SK-N-MC (cell line): ENCODE measurements around the gene KCNC2.
A peak's percentile ranks its signal among the peaks of the same experiment; 100 is the strongest.

Source experiments
- DNase-seq: peaks from one replicate; pipeline ENCODE4 v3.0.0-alpha.2; 2011; ENCODE audit warnings: low read depth, low spot score
- H3K27ac ChIP-seq: fragments of 200-600 bp; sonication (generic); 2 replicates; pipeline ENCODE4 v1.5.1; 2016; ENCODE audit warnings: mixed run types
- H3K36me3 ChIP-seq: fragments of 200-600 bp; sonication (generic); 2 replicates; pipeline ENCODE4 v1.6.1; 2017; ENCODE audit warnings: antibody characterized with exemption, low read length, mixed read lengths; ENCODE audit not compliant: insufficient read depth
- H3K4me3 ChIP-seq: fragments of 200-600 bp; sonication (generic); 2 replicates; pipeline ENCODE4 v1.5.1; 2016
- H3K9ac ChIP-seq: fragments of 200-600 bp; sonication (generic); 2 replicates; pipeline ENCODE4 v1.8.0; 2017; ENCODE audit warnings: mixed run types, mixed read lengths; ENCODE audit not compliant: insufficient read length
- H3K9me3 ChIP-seq: fragments of 200-600 bp; sonication (generic); 2 replicates; pipeline ENCODE4 v1.6.1; 2017; ENCODE audit warnings: low read depth, mild to moderate bottlenecking, antibody characterized with exemption, low read length, moderate library complexity, mixed read lengths
- EZH2 ChIP-seq: fragments of 200-600 bp; sonication (generic); IDR thresholded peaks from one replicate; pipeline ENCODE4 v1.6.1; 2017; ENCODE audit warnings: antibody characterized with exemption
- FOXP2 ChIP-seq: optimal IDR thresholded peaks from 2 replicates; pipeline ENCODE3; 2011; ENCODE audit warnings: mild to moderate bottlenecking, moderate library complexity; ENCODE audit not compliant: insufficient read depth; ENCODE audit errors: extremely low read length, control extremely low read depth
- POLR2AphosphoS5 ChIP-seq: IDR thresholded peaks from 2 replicates; pipeline ENCODE4 v1.6.1; 2012; ENCODE audit warnings: mild to moderate bottlenecking, low read depth, low read length, borderline replicate concordance

Gene KCNC2

DNA sequence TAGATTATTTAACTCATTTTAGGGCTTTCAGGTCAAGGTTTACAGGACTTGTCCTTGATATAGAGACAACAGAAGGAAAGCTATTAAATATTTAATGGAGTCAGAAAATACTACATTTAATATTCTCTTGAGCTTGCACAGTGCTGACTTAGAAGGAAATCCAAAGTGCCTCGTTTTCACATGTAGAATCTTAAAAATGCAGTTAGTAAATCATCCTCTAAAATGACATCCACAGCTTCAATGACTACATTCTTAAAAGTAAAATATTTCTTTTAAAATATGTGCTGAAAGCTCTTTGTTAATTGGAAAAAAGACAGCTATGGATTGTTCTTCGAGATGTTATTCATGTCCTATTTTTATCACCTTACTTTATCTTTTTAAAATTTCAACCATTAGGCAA lies 146.9 kb downstream of the KCNC2 start:
- Histone ChIP-seq H3K9ac (no peak overlapping the region), H3K27ac (peak overlapping the region; percentile 28; the same call in 1 of the 2 replicates), H3K9me3 (no peaks in the 10 kb centered on the region), H3K4me3 (no peak overlapping the region), H3K36me3 (no peaks in the 10 kb centered on the region)
- TF ChIP-seq POLR2AphosphoS5 (no peak), FOXP2 (no peak), EZH2 (no peak)
- no peak for DNase-seq

DNA sequence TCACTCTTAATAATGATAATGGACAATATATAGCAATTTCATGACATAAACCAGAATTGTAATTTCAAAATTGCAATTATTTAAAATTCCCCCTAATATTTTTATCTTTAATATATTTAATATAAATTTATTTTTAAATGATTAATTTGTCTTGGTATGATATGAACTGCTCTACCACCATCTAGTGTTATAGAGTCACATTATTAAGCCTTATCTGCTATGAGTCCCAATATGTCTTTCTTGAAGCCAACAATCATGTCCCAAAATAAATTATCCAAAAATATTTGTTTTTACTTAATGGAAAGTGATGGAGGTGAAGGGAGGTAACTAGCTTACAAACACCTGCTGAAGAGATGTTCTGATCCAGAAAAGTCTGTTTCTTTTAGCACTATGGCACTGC lies 151.4 kb downstream of the KCNC2 start:
- Histone ChIP-seq H3K9me3 (no peaks in the 10 kb centered on the region), H3K36me3 (no peaks in the 10 kb centered on the region), H3K9ac (no peak overlapping the region), H3K27ac (no peak overlapping the region), H3K4me3 (no peak overlapping the region)
- TF ChIP-seq EZH2: no peak
- no peak for TF ChIP-seq POLR2AphosphoS5
- TF ChIP-seq FOXP2: no peak
- DNase-seq: no peak

DNA sequence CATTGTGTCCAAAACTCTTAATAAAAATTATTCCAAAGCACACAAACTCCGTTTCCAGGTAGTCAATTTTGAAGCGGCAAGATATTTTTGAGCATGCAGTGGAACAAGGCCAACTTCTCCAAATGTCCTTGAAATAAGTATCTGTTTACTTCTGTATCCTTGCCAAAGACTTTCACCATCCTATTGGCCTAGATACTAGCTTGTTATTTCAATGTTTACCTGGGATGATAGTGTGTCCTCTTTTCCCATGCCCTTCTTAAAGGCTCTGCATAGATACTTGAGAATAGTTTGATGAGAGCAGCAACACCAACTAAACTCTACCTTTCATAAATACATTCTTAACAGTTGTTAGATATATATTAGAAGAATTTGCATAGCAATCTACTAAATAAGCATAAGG lies 160.9 kb downstream of the KCNC2 start:
- no peaks in the 10 kb centered on the region for H3K9me3 ChIP-seq
- TF ChIP-seq FOXP2: no peak
- TF ChIP-seq EZH2: no peak
- no peak for TF ChIP-seq POLR2AphosphoS5
- no peak overlapping the region for H3K9ac ChIP-seq
- H3K27ac ChIP-seq: no peak overlapping the region
- no peak overlapping the region for H3K4me3 ChIP-seq
- DNase-seq: no peak
- H3K36me3 ChIP-seq: no peaks in the 10 kb centered on the region

DNA sequence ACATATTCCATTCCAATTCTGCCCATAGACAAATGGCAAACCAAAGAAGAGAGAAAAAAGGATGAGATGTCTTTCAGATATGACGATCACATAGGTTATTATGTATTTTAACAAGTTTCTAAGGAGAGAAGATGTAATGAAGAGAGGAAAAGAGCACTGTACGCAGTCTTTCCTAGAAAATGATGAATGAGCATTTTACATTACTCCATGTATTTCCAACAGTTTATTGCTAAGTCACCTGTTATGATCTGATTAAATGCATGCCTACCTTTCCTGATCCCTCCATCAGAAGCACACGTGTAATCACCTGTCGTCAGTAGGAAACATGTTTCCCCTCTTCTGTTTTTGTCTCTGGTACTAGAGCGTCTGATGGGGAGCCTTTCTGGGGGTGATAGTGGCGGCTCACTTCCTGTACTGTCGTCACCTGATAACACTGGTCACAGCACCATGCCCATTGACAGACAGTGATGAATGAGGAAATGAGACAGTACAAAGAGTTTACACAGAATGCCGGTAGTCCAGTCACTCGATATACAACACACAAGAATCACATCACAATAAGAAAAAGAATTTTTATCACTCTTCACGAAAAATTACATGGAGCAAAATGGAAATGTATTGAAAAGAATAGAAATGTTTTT lies 161.6 kb downstream of the KCNC2 start:
- no peak overlapping the region for H3K9ac ChIP-seq
- H3K36me3 ChIP-seq: no peaks in the 10 kb centered on the region
- no peak for DNase-seq
- H3K4me3 ChIP-seq: no peak overlapping the region
- no peak overlapping the region for H3K27ac ChIP-seq
- H3K9me3 ChIP-seq: no peaks in the 10 kb centered on the region
- TF ChIP-seq POLR2AphosphoS5 (no peak), FOXP2 (no peak), EZH2 (no peak)

DNA sequence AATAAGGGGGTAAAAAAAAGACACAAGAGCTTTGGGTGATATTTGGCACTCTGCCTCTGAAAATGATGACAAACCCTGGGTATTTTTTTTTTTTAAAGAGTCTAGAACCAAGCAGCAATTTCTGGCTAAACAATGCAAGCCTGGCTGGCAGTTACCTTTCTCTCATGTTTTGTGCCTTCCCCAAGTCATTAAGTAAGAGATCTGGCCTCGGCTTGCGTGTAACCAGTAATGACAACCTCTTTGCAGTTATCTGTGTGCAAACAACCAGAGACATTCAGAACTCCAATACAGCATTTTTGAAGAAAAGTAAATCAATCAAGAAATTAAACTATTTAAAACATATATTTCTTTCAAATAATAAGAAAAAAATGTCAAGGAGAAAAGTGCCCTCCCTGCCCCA lies 167.5 kb downstream of the KCNC2 start:
- Histone ChIP-seq H3K36me3 (no peaks in the 10 kb centered on the region), H3K9ac (no peak overlapping the region), H3K27ac (no peak overlapping the region), H3K9me3 (no peaks in the 10 kb centered on the region), H3K4me3 (no peak overlapping the region)
- TF ChIP-seq EZH2 (no peak), POLR2AphosphoS5 (no peak), FOXP2 (no peak)
- DNase-seq: no peak

DNA sequence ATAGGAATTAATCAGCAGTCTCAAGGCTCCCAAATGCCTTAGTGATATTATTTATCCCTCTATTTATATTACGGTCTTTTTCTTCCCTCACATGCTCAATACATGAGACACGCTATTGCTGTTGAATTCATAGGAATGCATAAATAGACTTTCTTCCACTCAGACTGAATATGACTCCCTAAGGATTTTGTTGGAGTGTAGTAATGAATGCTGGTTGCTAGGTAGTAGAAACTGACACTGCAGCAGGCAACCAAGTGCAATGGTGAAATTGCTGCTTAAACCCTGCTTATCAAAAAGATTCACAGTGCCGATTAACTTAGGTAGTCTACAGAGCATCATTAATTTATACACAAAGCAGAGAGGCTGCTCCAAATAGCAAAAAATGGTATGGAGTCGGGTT lies 168.2 kb downstream of the KCNC2 start:
- H3K9ac ChIP-seq: no peak overlapping the region
- TF ChIP-seq FOXP2: no peak
- TF ChIP-seq EZH2: no peak
- no peak for TF ChIP-seq POLR2AphosphoS5
- no peaks in the 10 kb centered on the region for H3K36me3 ChIP-seq
- H3K9me3 ChIP-seq: no peaks in the 10 kb centered on the region
- H3K27ac ChIP-seq: no peak overlapping the region
- H3K4me3 ChIP-seq: no peak overlapping the region
- DNase-seq: no peak

DNA sequence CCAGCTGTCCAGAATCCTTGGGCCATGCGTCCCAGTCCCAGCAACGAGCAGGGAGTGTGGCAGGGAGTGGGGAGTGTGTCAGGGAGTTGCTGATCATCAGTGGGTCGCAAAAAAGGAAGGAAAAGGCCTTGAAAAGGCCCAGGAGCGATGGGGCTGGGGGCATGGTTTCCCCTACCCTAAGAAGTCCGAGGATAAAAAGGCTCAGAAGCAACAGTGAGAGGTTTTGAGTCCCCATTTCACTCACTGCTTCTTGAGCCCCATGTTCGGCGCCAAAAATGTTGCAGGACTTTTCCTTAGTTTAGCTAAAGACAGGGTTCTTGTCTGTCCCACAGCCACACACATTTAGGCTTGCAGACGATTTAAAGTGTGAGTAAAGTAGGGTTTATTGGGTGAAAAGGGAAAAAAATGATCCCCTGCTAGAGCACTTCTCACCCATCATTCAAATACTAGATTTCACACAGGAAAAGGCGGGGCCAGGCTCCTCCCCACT lies 189.5 kb downstream of the KCNC2 start:
- no peaks in the 10 kb centered on the region for H3K9me3 ChIP-seq
- TF ChIP-seq FOXP2 (no peak), EZH2 (no peak), POLR2AphosphoS5 (no peak)
- H3K9ac ChIP-seq: no peak overlapping the region
- H3K27ac ChIP-seq: no peak overlapping the region
- H3K36me3 ChIP-seq: no peaks in the 10 kb centered on the region
- no peak for DNase-seq
- H3K4me3 ChIP-seq: no peak overlapping the region

DNA sequence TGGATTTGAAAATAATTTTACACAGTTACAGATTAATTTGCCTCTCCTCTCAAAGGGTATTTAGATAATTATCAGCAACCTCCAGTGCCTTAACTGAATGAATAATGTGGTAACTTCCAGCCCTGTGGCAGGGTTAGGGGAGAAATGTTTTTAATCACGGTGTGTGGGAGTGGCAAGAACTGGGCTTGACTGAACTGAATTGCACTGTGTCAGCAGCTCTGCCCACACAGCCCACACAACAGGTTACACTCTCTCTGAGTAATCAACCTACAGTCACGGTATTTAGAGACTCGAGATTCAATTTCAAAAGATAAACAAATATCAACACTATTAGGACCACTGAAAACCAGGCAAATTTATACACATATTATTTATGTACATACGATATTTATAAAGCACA lies 198.5 kb downstream of the KCNC2 start:
- Histone ChIP-seq H3K4me3 (no peak overlapping the region), H3K27ac (no peak overlapping the region), H3K9me3 (no peaks in the 10 kb centered on the region), H3K9ac (no peak overlapping the region), H3K36me3 (no peaks in the 10 kb centered on the region)
- DNase-seq: no peak
- no peak for TF ChIP-seq EZH2
- no peak for TF ChIP-seq POLR2AphosphoS5
- TF ChIP-seq FOXP2: no peak

DNA sequence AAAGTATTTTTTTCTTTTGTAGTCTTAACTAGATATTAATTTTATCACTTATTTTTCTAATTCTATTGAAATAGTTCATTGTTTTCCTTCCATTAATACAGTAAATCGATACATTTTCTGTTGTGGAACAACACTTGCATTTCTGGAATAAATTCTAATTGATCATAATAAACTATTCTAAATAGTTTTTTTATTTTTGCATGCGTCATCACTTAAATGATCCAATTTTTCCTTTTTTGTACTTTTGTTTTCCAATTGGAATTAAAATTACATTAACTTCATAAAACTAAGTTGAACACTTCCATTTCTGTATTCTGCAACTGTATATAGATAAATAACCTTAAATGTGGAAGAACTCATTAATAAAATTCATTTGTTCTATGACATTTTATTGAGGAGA lies 202.5 kb downstream of the KCNC2 start:
- TF ChIP-seq POLR2AphosphoS5 (no peak), FOXP2 (no peak), EZH2 (no peak)

More for the DNA sequence above, 202.5 kb downstream of the KCNC2 start:
- Histone ChIP-seq H3K27ac (no peak overlapping the region), H3K4me3 (no peak overlapping the region), H3K9ac (no peak overlapping the region), H3K36me3 (no peaks in the 10 kb centered on the region), H3K9me3 (no peaks in the 10 kb centered on the region)
- no peak for DNase-seq
